ENCODE measurements around the gene SNRNP200. TPM values are rescaled to one million over a fixed set of nuclear protein-coding genes. Genes with fewer than 3 reads are reported as not detected.
"Not testable (repeated sequence)": the region's sequence is repeated elsewhere in the genome, so short reads cannot be mapped to it uniquely, and the experiment has no call there.

SNRNP200 gene
- polyA plus RNA-seq, 2 of the 4 experiments (the other 2 are of a cell fraction): 118 to 202 TPM

GRCh38 chr2:96294271-96294670 lies 11.1 kb downstream of the SNRNP200 start:
- not testable (repeated sequence) for ATAC-seq; H3K4me1 ChIP-seq; H3K4me2 ChIP-seq; H3K9me3 ChIP-seq; DNase-seq (ENCODE audit: low read depth in 1 of 2, low spot score in 1 of 2); FAIRE-seq; H3K4me3 ChIP-seq; H3K27ac ChIP-seq
- WGBS (ENCODE audit: missing lambda C conversion rate): 95% methylated on average over 8 of the region's 8 CpGs
- POLR2A ChIA-PET: interaction anchor here (0.7 to 1.0 kb wide), 3 partner anchors 9 to 27 kb away, joined by 4 to 7 read pairs (median 5); no protein-coding TSS in a partner anchor
- CTCF ChIA-PET: interaction anchor here (0.8 to 1.4 kb wide), 2 partner anchors 9 to 27 kb away, joined by 3 read pairs; no protein-coding TSS in a partner anchor

GRCh38 chr2:96291751-96292150 lies 13.6 kb downstream of the SNRNP200 start:
- TF ChIP-seq PHF8 (IDR thresholded peaks at IDR 0.05; ENCODE audit: borderline replicate concordance, low read depth) (no peak), ESRRA (IDR thresholded peaks at IDR 0.05; ENCODE audit: borderline replicate concordance, low read length) (no peak), JUNB (IDR thresholded peaks at IDR 0.05) (no peak), ELK1 (IDR thresholded peaks at IDR 0.05; ENCODE audit: low read depth, low read length) (no peak), ZC3H11A (IDR thresholded peaks at IDR 0.05) (no peak), USF2 (IDR thresholded peaks at IDR 0.05) (no peak), RCOR1 (IDR thresholded peaks at IDR 0.05; ENCODE audit: low read depth, low read length) (no peak), MAX (IDR thresholded peaks at IDR 0.05) (no peak), SREBF2 (IDR thresholded peaks at IDR 0.05) (no peak), TFCP2L1 (CRISPR knock-in tag; IDR thresholded peaks at IDR 0.05) (no peak)
- Histone ChIP-seq H3K4me1 (no peaks in the 10 kb centered on the region), H3K4me2 (no peak overlapping the region), H3K4me3 (no peak overlapping the region), H3K9me3 (no peaks in the 10 kb centered on the region), H3K27ac (no peak overlapping the region)
- FAIRE-seq (no peak), DNase-seq (ENCODE audit: low read depth in 1 of 2, low spot score in 1 of 2) (no peak), ATAC-seq (no peak)
- CTCF ChIA-PET: no interaction called here
- WGBS (ENCODE audit: missing lambda C conversion rate): 77% methylated on average over 5 of the region's 5 CpGs
- POLR2A ChIA-PET: interaction anchor here (1.0 kb wide), 1 partner anchor 10 kb away, joined by 4 read pairs; no protein-coding TSS in a partner anchor

- ATAC-seq: no peak
- no peak for DNase-seq (ENCODE audit: low read depth in 1 of 2, low spot score in 1 of 2)
- no peak for TF ChIP-seq PBX3 (IDR thresholded peaks at IDR 0.05)
- TF ChIP-seq JUN (IDR thresholded peaks at IDR 0.05): no peak
- no peak for TF ChIP-seq BHLHE40 (IDR thresholded peaks at IDR 0.05; ENCODE audit: low read depth, low read length)
- TF ChIP-seq POLR2AphosphoS2 (conservative IDR thresholded peaks at IDR 0.05; ENCODE audit: low read length): no peak
- TF ChIP-seq ATOH8 (CRISPR knock-in tag; IDR thresholded peaks at IDR 0.05; ENCODE audit: low read depth): no peak
- no peak for TF ChIP-seq CBX8 (IDR thresholded peaks at IDR 0.05)
- no peak for TF ChIP-seq RFX5 (IDR thresholded peaks at IDR 0.05)
- no peak for TF ChIP-seq FOXS1 (CRISPR knock-in tag; IDR thresholded peaks at IDR 0.05)
- no peak for FAIRE-seq
- CTCF ChIA-PET: no interaction called here
- no peaks in the 10 kb centered on the region for H3K9me3 ChIP-seq
- no peaks in the 10 kb centered on the region for H3K4me1 ChIP-seq
- 88% methylated on average over 6 of the region's 6 CpGs for WGBS (ENCODE audit: missing lambda C conversion rate)
- POLR2A ChIA-PET: interaction anchor here (1.4 kb wide), 1 partner anchor 9 kb away, joined by 3 read pairs; no protein-coding TSS in a partner anchor
- H3K4me3 ChIP-seq: no peak overlapping the region
- H3K4me2 ChIP-seq: no peak overlapping the region
- H3K27ac ChIP-seq: no peak overlapping the region
Measured at GRCh38 chr2:96287273-96287856, 18.0 kb downstream of the SNRNP200 start.

Data from A549 (cell line).